Ascending aorta (tissue), 1 donor: Measurements from ENCODE around the gene OR5AP2. TPM values are rescaled to one million over a fixed set of nuclear protein-coding genes. Genes with fewer than 3 reads are reported as not detected.

Source experiments
- total RNA-seq: library from RNA; depleted of rRNA; stranded (reverse); fragments of >200 nt; gene quantifications from one replicate; pipeline ENCODE4 v1.1.0, GENCODE V29; 2016

Gene OR5AP2
- total RNA-seq, 1 donor from 2014 or later = not detected

Other genes with a start within 250 kb of the OR5AP2 start
- gene OR5AL1, start 229.7 kb downstream of the OR5AP2 start, total RNA-seq = not detected
- not detected for gene OR5M3, start 169.1 kb downstream of the OR5AP2 start, total RNA-seq
- not detected for gene OR5M8, start 151.1 kb downstream of the OR5AP2 start, total RNA-seq
- not detected for gene OR5M11, start 99.2 kb downstream of the OR5AP2 start, total RNA-seq
- not detected for gene OR5M10, start 64.7 kb downstream of the OR5AP2 start, total RNA-seq
- not detected for gene OR5M1, start 27.6 kb downstream of the OR5AP2 start, total RNA-seq
- not detected for gene OR5AR1, start 21.2 kb upstream of the OR5AP2 start, total RNA-seq
- gene OR9G1, start 56.7 kb upstream of the OR5AP2 start, total RNA-seq = not detected
- not detected for gene OR9G4, start 106.3 kb upstream of the OR5AP2 start, total RNA-seq